Body of pancreas (tissue), 4 donors: Measurements from ENCODE around the gene ZFP30. TPM values are rescaled to one million over a fixed set of nuclear protein-coding genes. Genes with fewer than 3 reads are reported as not detected.
A peak's percentile ranks its signal among the peaks of the same experiment; 100 is the strongest.

ENCODE experiments used
- ATAC-seq: fragments of 150-250 bp; one replicate; pipeline ENCODE4 v1.9.1; 2016
- DNase-seq, 4 donors: peaks; one replicate each; pipeline ENCODE4 v3.0.0-alpha.2; 2019
- H3K27ac ChIP-seq, 4 donors: fragments of 200-600 bp; sonication (generic); 1 replicate in 3 of 4; 2 replicates in 1 of 4; pipeline versions ENCODE4 v1.5.1 to v1.6.1; 2016 to 2019; ENCODE audit warnings: mild to moderate bottlenecking in 1 of 4, mixed read lengths in 1 of 4, moderate library complexity in 1 of 4
- H3K27me3 ChIP-seq, 2 donors: fragments of 200-600 bp; sonication (generic); one replicate each; pipeline ENCODE4 v1.6.0; 2016; ENCODE audit warnings: mild to moderate bottlenecking in 1 of 2
- H3K36me3 ChIP-seq, 2 donors: fragments of 200-600 bp; sonication (generic); replicated peaks in 1 of 2; 2 replicates each; pipeline ENCODE4 v1.5.1; 2016; ENCODE audit warnings: low read depth in 2 of 2; ENCODE audit not compliant: insufficient read depth in 1 of 2
- H3K4me1 ChIP-seq: fragments of 200-600 bp; sonication (generic); one replicate; pipeline ENCODE4 v1.6.0; 2016
- H3K4me3 ChIP-seq, 2 donors: fragments of 200-600 bp; sonication (generic); 1 replicate in 1 of 2; 2 replicates in 1 of 2; pipeline ENCODE4 v1.5.1; 2016 to 2019
- H3K9me3 ChIP-seq, 3 donors: fragments of 200-600 bp; sonication (generic); 1 replicate in 2 of 3; 2 replicates in 1 of 3; pipeline ENCODE4 v1.5.1; 2016
- POLR2A ChIP-seq, 3 donors: fragments of 450-650 bp; IDR thresholded peaks; one replicate each; pipeline ENCODE4 v1.6.1; 2016; ENCODE audit warnings: antibody characterized with exemption in 3 of 3, mild to moderate bottlenecking in 2 of 3
- WGBS, 2 donors: methylation state at CpG; one replicate each; pipeline ENCODE4 v1.1.5; 2017; 5-methylcytosine and 5-hydroxymethylcytosine counted together
- intact Hi-C: fragments of 100-400 bp; cut with DNase I; formaldehyde crosslinking; loops from one replicate; pipeline ENCODE4 v1.15.1; 2023
- total RNA-seq, 2 donors: library from RNA; depleted of rRNA; stranded (reverse); fragments of >200 nt; gene quantifications; one replicate each; pipeline ENCODE4 v1.1.0, GENCODE V29; 2016
- TF ChIP-seq, protein P1 (sequence below), 7 experiments: fragments of 450-650 bp in 4 of 7; fragments of 200-600 bp in 3 of 7; sonication (generic) in 3 of 7; IDR thresholded peaks; one replicate each; pipeline ENCODE4 v1.5.1; 2016 to 2019; ENCODE audit warnings: antibody characterized with exemption in 7 of 7

The ZFP30 gene
- total RNA-seq, 2 donors from 2014 or later, result 7.5 to 27.0 TPM

DNA sequence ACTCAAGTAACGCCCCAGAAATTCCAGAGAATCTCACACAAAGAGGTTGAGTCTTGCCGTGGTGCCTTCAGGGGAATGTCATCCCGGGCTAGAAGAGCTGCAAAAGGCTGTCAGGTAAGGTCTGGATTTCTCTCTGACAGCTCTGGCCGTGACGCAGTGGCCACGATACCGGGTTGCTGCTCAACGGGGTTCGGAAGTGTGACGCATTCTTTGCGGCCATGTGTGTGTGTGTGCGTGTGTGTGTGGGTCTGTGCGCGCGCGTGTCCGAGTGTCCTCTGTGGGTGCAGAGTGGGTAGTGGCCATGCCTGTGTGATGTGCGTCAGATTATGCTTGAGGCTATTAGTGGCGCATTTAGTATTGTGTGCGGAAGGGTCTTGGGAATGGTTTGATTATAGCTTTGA lies 60.3 kb downstream of the ZFP30 start:
- H3K9me3 ChIP-seq, result peaks cover 0 to 6% (median 0%) of the 10 kb centered on the region in 3 donors
- intact Hi-C loops, result loop anchor here (10.0 kb wide), 1 partner anchor 60 kb away; the partner anchor contains the start of gene ZFP30
- peak overlapping the region; percentile 88 to 97 (median 95) for H3K27ac ChIP-seq
- DNase-seq (peak; percentile 63 to 72 (median 68)), ATAC-seq (peak; percentile 54)
- H3K27me3 ChIP-seq, result no peaks in the 10 kb centered on the region
- H3K36me3 ChIP-seq, result peaks cover 0 to 8% of the 10 kb centered on the region in 2 donors
- TF ChIP-seq POLR2A (IDR thresholded peaks at IDR 0.05), result peak in 1 of 3 donors; percentile 28
- TF ChIP-seq, protein P1, sequence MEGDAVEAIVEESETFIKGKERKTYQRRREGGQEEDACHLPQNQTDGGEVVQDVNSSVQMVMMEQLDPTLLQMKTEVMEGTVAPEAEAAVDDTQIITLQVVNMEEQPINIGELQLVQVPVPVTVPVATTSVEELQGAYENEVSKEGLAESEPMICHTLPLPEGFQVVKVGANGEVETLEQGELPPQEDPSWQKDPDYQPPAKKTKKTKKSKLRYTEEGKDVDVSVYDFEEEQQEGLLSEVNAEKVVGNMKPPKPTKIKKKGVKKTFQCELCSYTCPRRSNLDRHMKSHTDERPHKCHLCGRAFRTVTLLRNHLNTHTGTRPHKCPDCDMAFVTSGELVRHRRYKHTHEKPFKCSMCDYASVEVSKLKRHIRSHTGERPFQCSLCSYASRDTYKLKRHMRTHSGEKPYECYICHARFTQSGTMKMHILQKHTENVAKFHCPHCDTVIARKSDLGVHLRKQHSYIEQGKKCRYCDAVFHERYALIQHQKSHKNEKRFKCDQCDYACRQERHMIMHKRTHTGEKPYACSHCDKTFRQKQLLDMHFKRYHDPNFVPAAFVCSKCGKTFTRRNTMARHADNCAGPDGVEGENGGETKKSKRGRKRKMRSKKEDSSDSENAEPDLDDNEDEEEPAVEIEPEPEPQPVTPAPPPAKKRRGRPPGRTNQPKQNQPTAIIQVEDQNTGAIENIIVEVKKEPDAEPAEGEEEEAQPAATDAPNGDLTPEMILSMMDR (IDR thresholded peaks at IDR 0.05), result no peak
- WGBS, 2 donors, result 0 to 2% methylated on average over 4 to 20 of the region's 20 CpGs
- H3K4me3 ChIP-seq, result peak overlapping the region; percentile 44 to 58
- H3K4me1 ChIP-seq, result peaks cover 20% of the 10 kb centered on the region

DNA sequence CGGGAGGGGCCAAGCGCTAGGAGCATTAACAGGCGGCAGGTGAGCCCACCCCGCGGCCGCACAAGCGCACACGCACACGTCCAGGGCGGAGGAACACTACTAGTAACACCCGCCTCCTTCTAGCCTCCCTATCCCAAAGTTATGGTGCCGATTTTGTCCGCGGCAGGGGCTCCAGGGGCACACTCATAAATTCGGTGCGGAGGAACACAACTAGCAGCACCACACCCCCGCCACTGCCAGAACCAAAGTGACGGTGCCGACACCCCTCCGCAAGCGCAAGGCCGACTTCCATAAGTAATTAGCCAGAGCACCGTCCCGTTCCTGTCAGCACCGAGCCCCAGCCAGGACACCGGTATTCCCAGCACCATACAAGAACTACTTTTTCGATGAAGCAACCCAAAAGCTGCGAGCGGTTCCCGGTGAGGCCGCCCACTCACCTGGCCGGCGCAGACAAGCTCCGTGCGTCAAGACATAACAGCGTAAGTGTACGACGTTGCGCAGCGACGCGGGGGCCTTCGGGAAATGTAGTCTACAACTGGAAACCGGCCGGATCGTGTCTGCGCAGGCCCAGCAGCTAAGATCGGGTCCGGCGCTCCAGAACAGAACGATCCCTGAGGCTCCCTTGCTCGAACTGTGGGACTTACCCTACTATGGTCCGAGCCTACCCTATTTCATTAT lies 60.8 kb downstream of the ZFP30 start, which contains the start of the genes ZNF540 and ZNF571:
TSS of gene ZNF540 (plus strand) at position 573 of the 678 bp plus-strand sequence. CDS start 3,572 bp downstream, outside the sequence.
TSS of gene ZNF571 (minus strand) at position 489 of the 678 bp plus-strand sequence. CDS start 8,116 bp downstream, outside the sequence.
- TF ChIP-seq, protein P1 (IDR thresholded peaks at IDR 0.05), result no peak
- peak; percentile 51 to 84 (median 82) for TF ChIP-seq POLR2A (IDR thresholded peaks at IDR 0.05)
- H3K4me3 ChIP-seq, result peak within 1 kb of the TSS; percentile 44 to 58
- DNase-seq, result peak; percentile 95 to 98 (median 97)
- peaks cover 20% of the 10 kb centered on the region for H3K4me1 ChIP-seq
- peaks cover 0 to 3% of the 10 kb centered on the region in 2 donors for H3K36me3 ChIP-seq
- WGBS, 2 donors, result 0 to 1% methylated on average over 21 to 53 of the region's 53 CpGs
- H3K27me3 ChIP-seq, result no peaks in the 10 kb centered on the region
- peak; percentile 98 for ATAC-seq
- intact Hi-C loops, result loop anchor here (10.0 kb wide), 1 partner anchor 60 kb away; the partner anchor contains the start of gene ZFP30
- H3K9me3 ChIP-seq, result peaks cover 0 to 3% (median 0%) of the 10 kb centered on the region in 3 donors
- peak within 1 kb of the TSS; percentile 88 to 97 (median 95) for H3K27ac ChIP-seq

DNA sequence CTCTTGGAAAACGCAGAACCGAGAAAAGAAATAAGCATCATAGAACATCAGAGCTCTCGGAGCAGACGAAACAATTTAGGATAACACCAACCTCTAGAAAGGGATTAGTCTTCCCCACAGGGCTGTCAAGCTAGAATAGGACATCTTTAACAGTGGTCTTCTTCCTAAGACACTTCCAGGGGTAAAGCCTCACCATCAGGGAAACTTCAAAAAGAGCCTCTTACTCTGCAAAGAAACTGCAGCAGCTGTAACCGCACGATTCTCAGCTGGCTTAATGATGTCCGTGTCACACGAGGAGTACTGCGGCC lies 61.3 kb downstream of the ZFP30 start:
- Histone ChIP-seq H3K4me1 (peaks cover 20% of the 10 kb centered on the region), H3K27me3 (no peaks in the 10 kb centered on the region), H3K4me3 (peak overlapping the region; percentile 44 to 58), H3K27ac (peak overlapping the region; percentile 88 to 97 (median 95)), H3K9me3 (peaks cover 0 to 4% (median 0%) of the 10 kb centered on the region in 3 donors), H3K36me3 (no peaks in the 10 kb centered on the region)
- ATAC-seq (no peak), DNase-seq (no peak)
- intact Hi-C loops, result loop anchor here (10.0 kb wide), 1 partner anchor 61 kb away; the partner anchor contains the start of gene ZFP30
- WGBS, 2 donors, result 0 to 2% methylated on average over 9 of the region's 9 CpGs
- TF ChIP-seq, protein P1 (IDR thresholded peaks at IDR 0.05), result no peak
- no peak for TF ChIP-seq POLR2A (IDR thresholded peaks at IDR 0.05)

DNA sequence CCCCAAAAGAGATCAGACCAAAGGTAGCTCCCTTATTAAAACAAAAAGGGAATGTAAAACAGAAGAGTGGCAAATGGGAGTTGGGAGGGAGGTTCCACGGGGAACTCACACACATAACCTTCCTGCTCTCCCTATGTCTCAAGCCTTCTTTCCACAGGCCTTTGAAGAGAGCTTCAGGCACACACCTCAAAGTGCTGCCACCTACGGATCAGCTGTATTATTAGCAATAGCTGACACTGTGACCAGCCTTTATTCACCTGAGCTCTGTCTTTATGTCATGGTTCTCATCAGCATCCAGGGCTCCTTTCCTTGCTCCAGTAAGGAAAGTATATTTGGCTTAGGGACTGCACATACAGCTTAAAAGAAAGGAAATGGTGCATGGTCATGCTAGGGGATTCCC lies 71.9 kb downstream of the ZFP30 start:
- Histone ChIP-seq H3K4me3 (no peak overlapping the region), H3K4me1 (no peaks in the 10 kb centered on the region), H3K36me3 (peaks cover 23 to 24% of the 10 kb centered on the region in 2 donors), H3K9me3 (peaks cover 0 to 81% (median 5%) of the 10 kb centered on the region in 3 donors), H3K27ac (no peak overlapping the region), H3K27me3 (no peaks in the 10 kb centered on the region)
- no peak for TF ChIP-seq POLR2A (IDR thresholded peaks at IDR 0.05)
- TF ChIP-seq, protein P1 (IDR thresholded peaks at IDR 0.05), result no peak
- intact Hi-C loops, result no loop called here
- DNase-seq (no peak), ATAC-seq (no peak)
- 73% methylated on average over 2 of the region's 2 CpGs for WGBS, 2 donors
